ENCODE data around the gene KDM4C. TPM values are rescaled to one million over a fixed set of nuclear protein-coding genes. Genes with fewer than 3 reads are reported as not detected.

Gene KDM4C
- total and polyA plus RNA-seq, 2 of the 4 experiments (the other 2 are of a cell fraction) = 11.8 to 23.8 TPM

DNA sequence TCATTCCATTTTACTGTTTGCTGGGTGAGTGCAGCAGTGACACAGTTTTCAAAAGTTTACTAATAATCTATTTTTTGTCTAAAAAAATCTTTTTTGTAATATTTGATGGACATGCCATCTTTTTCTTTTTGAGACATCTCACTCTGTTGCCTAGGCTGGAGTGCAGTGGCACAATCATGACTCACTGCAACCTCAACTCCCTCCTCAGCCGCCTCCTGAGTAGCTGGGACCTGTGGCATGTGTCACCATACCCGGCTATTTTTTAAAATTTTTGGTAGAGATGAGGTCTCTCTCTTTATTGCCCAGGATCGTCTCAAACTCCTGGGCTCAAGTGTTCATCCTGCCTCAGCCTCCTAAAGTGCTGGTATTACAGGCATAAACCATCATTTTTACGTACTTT lies 86.0 kb downstream of the KDM4C start:
- no CpG with 5 or more reads among the region's 4 CpGs for WGBS, 2 experiments (ENCODE audit: extremely low coverage in 2 of 2, insufficient read length in 1 of 2)
- peaks cover 3% of the 10 kb centered on the region in 2 experiments; a peak in 3 of 4 replicates for H3K79me1 ChIP-seq (ENCODE audit: low read depth in 1 of 2, low read length in 2 of 2)
- dilution Hi-C loops (cut with HindIII; ENCODE audit: low sequenced_read_pairs, unreplicated experiment) = no loop called here
- no peaks in the 10 kb centered on the region for H3K36me3 ChIP-seq (ENCODE audit: control insufficient read depth, insufficient read depth, low read length)
- no peak overlapping the region for H4K5ac ChIP-seq (ENCODE audit: low read depth, low read length)
- H4K20me1 ChIP-seq (ENCODE audit: insufficient read depth, low read length) = no peaks in the 10 kb centered on the region
- no peak overlapping the region for H2AK5ac ChIP-seq (ENCODE audit: low read depth, low read length)
- no peak overlapping the region for H3K18ac ChIP-seq (ENCODE audit: low read depth, low read length)
- no peak overlapping the region for H2BK20ac ChIP-seq (ENCODE audit: low read depth, low read length)
- no peak overlapping the region for H3K23ac ChIP-seq (ENCODE audit: low read depth, low read length)
- no peak overlapping the region for H2AK9ac ChIP-seq (replicated peaks; ENCODE audit: low read depth, low read length, poor library complexity)
- 0 out of 2 replicates have a peak, but pooled peaks cover 3% of the 10 kb centered on the region for H3K9me1 ChIP-seq (ENCODE audit: insufficient read depth, low read length)
- H2BK15ac ChIP-seq (ENCODE audit: low read depth, low read length) = no peak overlapping the region
- H2AFZ ChIP-seq (replicated peaks; ENCODE audit: low read length, poor library complexity) = no peak overlapping the region
- no peak for TF ChIP-seq RAD21 (IDR thresholded peaks at IDR 0.05; ENCODE audit: low read length)
- no peak for TF ChIP-seq SMC3 (IDR thresholded peaks at IDR 0.05; ENCODE audit: low read depth, low read length)
- no peak for TF ChIP-seq POLR2A (IDR thresholded peaks at IDR 0.05; ENCODE audit: low read depth, low read length)
- no peak for TF ChIP-seq RFX5 (IDR thresholded peaks at IDR 0.05; ENCODE audit: low read depth, low read length)
- no peak for TF ChIP-seq BHLHE40 (IDR thresholded peaks at IDR 0.05; ENCODE audit: low read depth, low read length)
- TF ChIP-seq FOS (IDR thresholded peaks at IDR 0.05; ENCODE audit: low read depth, low read length) = no peak
- TF ChIP-seq NFE2L2 (IDR thresholded peaks at IDR 0.05; ENCODE audit: low read depth, low read length) = no peak
- no peak for TF ChIP-seq MXI1 (IDR thresholded peaks at IDR 0.05; ENCODE audit: borderline replicate concordance, low read depth, low read length)
- TF ChIP-seq, protein P1, sequence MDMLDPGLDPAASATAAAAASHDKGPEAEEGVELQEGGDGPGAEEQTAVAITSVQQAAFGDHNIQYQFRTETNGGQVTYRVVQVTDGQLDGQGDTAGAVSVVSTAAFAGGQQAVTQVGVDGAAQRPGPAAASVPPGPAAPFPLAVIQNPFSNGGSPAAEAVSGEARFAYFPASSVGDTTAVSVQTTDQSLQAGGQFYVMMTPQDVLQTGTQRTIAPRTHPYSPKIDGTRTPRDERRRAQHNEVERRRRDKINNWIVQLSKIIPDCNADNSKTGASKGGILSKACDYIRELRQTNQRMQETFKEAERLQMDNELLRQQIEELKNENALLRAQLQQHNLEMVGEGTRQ (IDR thresholded peaks at IDR 0.05; ENCODE audit: low read depth, low read length) = no peak
- TF ChIP-seq, protein P2, sequence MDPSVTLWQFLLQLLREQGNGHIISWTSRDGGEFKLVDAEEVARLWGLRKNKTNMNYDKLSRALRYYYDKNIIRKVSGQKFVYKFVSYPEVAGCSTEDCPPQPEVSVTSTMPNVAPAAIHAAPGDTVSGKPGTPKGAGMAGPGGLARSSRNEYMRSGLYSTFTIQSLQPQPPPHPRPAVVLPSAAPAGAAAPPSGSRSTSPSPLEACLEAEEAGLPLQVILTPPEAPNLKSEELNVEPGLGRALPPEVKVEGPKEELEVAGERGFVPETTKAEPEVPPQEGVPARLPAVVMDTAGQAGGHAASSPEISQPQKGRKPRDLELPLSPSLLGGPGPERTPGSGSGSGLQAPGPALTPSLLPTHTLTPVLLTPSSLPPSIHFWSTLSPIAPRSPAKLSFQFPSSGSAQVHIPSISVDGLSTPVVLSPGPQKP (IDR thresholded peaks at IDR 0.05; ENCODE audit: borderline replicate concordance, low read depth, low read length) = no peak
- TF ChIP-seq RCOR1 (IDR thresholded peaks at IDR 0.05; ENCODE audit: insufficient replicate concordance, low read length) = no peak
- H3K56ac ChIP-seq (ENCODE audit: extremely low read depth, insufficient read depth, low read length) = no peak overlapping the region
- ChIA-PET CTCF (interaction anchor here (0.6 kb wide), 2 partner anchors 274 to 293 kb away, joined by 3 read pairs; no protein-coding TSS in a partner anchor), POLR2A (ENCODE audit: unreplicated experiment) (no interaction called here)
- H3K4me1 ChIP-seq (ENCODE audit: control insufficient read depth, insufficient read depth, low read length) = no peaks in the 10 kb centered on the region
- H3K27me3 ChIP-seq (ENCODE audit: control insufficient read depth, insufficient read depth, low read length) = no peaks in the 10 kb centered on the region
- H3K9ac ChIP-seq (ENCODE audit: low read depth, low read length) = no peak overlapping the region
- H2BK5ac ChIP-seq (ENCODE audit: low read depth, low read length, poor library complexity, severe bottlenecking) = no peak overlapping the region
- H4K8ac ChIP-seq (ENCODE audit: low read depth in 2 of 2, low read length in 2 of 2) = no peak overlapping the region
- H3K4me2 ChIP-seq (ENCODE audit: low read depth, low read length) = no peak overlapping the region
- no peak overlapping the region for H4K91ac ChIP-seq (ENCODE audit: insufficient read depth, low read depth, low read length)
- H3K14ac ChIP-seq (replicated peaks; ENCODE audit: low read depth, low read length) = no peak overlapping the region
- no peak for ATAC-seq (ENCODE audit: low read depth)
- intact Hi-C loops (cut with micrococcal nuclease) = no loop called here
- in situ Hi-C loops (cut with MboI; ENCODE audit: low sequenced_read_pairs) = no loop called here
- DNase-seq = no peak
- no peaks in the 10 kb centered on the region for H3K9me3 ChIP-seq (ENCODE audit: control insufficient read depth, insufficient read depth, low read length)
- no peak overlapping the region for H3K4me3 ChIP-seq (ENCODE audit: insufficient read depth, low read depth, low read length)
- H3K27ac ChIP-seq (ENCODE audit: insufficient read depth, low read length) = no peak overlapping the region
- no peak overlapping the region for H2BK120ac ChIP-seq (ENCODE audit: low read depth, low read length)
- no TSS peak for BruUV-seq (replicated peaks)
- H3K4ac ChIP-seq (ENCODE audit: low read depth, low read length) = no peak overlapping the region
